ENCODE measurements around the gene DCAF17. TPM values are rescaled to one million over a fixed set of nuclear protein-coding genes. Genes with fewer than 3 reads are reported as not detected.

Gene DCAF17
- total RNA-seq, 2 donors from 2014 or later, result 17.3 to 17.5 TPM

DNA sequence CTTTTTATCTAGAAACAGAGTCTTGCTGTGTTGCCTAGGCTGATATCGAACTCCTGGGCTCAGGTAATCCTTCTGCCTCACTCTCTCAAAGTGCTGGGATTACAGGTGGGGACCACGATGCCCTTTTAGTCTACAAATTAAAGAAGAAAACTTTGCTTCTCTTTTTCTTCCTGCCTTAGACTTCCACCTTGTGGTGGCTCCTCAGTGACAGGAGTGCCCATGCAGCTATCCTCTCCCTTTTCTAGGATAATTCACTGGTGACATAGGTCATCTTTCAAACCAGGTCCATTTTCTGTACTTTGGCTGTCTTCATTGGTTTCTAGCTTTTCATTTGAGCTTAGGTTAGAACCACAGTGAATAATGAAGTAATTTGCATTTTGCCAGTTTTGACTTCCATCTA is 13.6 kb downstream of the DCAF17 start:
- no peak for ATAC-seq
- H3K9me3 ChIP-seq (ENCODE audit: control insufficient read depth, low read length, poor library complexity, severe bottlenecking), result no peaks in the 10 kb centered on the region
- H3K4me1 Mint-ChIP-seq, result no peaks in the 10 kb centered on the region
- H3K4me3 Mint-ChIP-seq, result no peak overlapping the region
- H3K27me3 Mint-ChIP-seq, result no peaks in the 10 kb centered on the region
- no peak overlapping the region for H3K27ac Mint-ChIP-seq
- peaks cover 3% of the 10 kb centered on the region for H3K36me3 Mint-ChIP-seq (ENCODE audit: low read depth)
- no peak for DNase-seq

DNA sequence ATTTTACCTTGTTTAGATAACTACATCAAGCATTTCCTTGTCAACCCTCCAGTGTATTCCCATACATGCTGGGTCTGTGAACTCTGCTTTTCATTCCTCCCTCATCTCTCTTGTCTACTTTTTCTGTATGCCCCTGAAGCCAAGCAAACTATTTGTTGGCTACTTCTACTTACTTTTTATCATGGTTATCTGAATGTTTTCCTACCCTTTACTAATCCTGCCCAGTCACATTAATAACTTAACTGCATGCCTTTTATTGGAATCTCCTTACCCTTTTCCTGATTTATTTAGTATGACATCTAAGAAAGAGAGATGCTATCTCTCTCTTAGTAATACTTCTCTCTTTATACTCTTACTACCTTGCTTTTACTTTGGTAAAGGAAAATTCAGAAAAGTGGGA is 17.0 kb downstream of the DCAF17 start:
- Mint-ChIP-seq H3K4me3 (no peak overlapping the region), H3K27me3 (no peaks in the 10 kb centered on the region), H3K27ac (peak overlapping the region; percentile 69), H3K4me1 (no peaks in the 10 kb centered on the region), H3K36me3 (ENCODE audit: low read depth) (peaks cover 8% of the 10 kb centered on the region)
- no peaks in the 10 kb centered on the region for H3K9me3 ChIP-seq (ENCODE audit: control insufficient read depth, low read length, poor library complexity, severe bottlenecking)
- no peak for DNase-seq
- ATAC-seq, result no peak

DNA sequence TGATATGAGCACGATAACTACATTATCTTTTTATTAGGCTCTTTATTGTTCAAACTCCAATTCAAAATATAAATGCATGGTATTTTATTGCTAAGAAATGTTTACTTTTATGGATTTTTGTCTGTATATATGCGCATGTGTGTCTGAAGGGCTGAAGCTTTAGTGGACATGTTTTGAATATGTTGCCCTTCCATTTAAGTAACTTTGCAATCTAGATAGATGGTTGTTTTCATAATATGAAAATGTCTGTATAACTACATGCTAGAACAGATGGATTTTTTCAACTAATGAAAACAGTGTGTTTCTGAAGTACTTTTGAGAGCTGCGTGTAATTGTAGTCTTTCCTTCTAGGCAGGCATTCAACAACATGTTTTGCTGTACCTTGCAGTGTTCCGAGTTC is 18.7 kb downstream of the DCAF17 start:
- peaks cover 10% of the 10 kb centered on the region for H3K36me3 Mint-ChIP-seq (ENCODE audit: low read depth)
- no peak for ATAC-seq
- DNase-seq, result no peak
- no peaks in the 10 kb centered on the region for H3K27me3 Mint-ChIP-seq
- H3K4me3 Mint-ChIP-seq, result no peak overlapping the region
- H3K9me3 ChIP-seq (ENCODE audit: control insufficient read depth, low read length, poor library complexity, severe bottlenecking), result no peaks in the 10 kb centered on the region
- no peaks in the 10 kb centered on the region for H3K4me1 Mint-ChIP-seq
- H3K27ac Mint-ChIP-seq, result peak overlapping the region; percentile 41

DNA sequence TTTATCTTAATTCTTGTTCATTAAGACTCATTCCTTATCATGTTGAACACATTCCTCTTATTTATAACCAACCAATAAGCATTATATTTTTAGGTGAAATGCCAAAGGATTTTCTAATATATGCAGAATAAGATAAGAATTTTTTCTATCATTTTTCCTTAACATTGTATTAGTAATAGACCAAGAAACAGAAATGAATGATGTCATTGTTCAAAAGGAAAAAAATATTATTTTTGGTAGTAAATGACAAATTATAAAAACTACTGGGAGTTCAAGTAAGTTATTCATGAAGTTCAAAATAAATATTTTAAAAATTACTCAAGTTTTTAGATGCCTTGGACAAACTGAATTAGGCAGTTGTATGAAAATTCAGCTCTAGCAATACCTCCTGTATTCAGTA is 25.5 kb downstream of the DCAF17 start:
- no peak for ATAC-seq
- DNase-seq, result no peak
- Mint-ChIP-seq H3K27me3 (no peaks in the 10 kb centered on the region), H3K4me3 (no peak overlapping the region), H3K4me1 (no peaks in the 10 kb centered on the region), H3K27ac (peak overlapping the region; percentile 8), H3K36me3 (ENCODE audit: low read depth) (peaks cover 10% of the 10 kb centered on the region)
- no peaks in the 10 kb centered on the region for H3K9me3 ChIP-seq (ENCODE audit: control insufficient read depth, low read length, poor library complexity, severe bottlenecking)

- H3K9me3 ChIP-seq (ENCODE audit: control insufficient read depth, low read length, poor library complexity, severe bottlenecking), result no peaks in the 10 kb centered on the region
- H3K27me3 Mint-ChIP-seq, result no peaks in the 10 kb centered on the region
- H3K36me3 Mint-ChIP-seq (ENCODE audit: low read depth), result peaks cover 8% of the 10 kb centered on the region
- no peak overlapping the region for H3K4me3 Mint-ChIP-seq
- no peaks in the 10 kb centered on the region for H3K4me1 Mint-ChIP-seq
- no peak for DNase-seq
- ATAC-seq, result no peak
- no peak overlapping the region for H3K27ac Mint-ChIP-seq
These were observed 26.5 kb downstream of the DCAF17 start for GRCh38 chr2:171460537-171460936.

GRCh38 chr2:171469176-171469575 is 35.1 kb downstream of the DCAF17 start:
- Mint-ChIP-seq H3K27me3 (no peaks in the 10 kb centered on the region), H3K4me1 (no peaks in the 10 kb centered on the region), H3K4me3 (no peak overlapping the region), H3K36me3 (ENCODE audit: low read depth) (peaks cover 9% of the 10 kb centered on the region), H3K27ac (no peak overlapping the region)
- DNase-seq (no peak), ATAC-seq (no peak)
- H3K9me3 ChIP-seq (ENCODE audit: control insufficient read depth, low read length, poor library complexity, severe bottlenecking), result no peaks in the 10 kb centered on the region

DNA sequence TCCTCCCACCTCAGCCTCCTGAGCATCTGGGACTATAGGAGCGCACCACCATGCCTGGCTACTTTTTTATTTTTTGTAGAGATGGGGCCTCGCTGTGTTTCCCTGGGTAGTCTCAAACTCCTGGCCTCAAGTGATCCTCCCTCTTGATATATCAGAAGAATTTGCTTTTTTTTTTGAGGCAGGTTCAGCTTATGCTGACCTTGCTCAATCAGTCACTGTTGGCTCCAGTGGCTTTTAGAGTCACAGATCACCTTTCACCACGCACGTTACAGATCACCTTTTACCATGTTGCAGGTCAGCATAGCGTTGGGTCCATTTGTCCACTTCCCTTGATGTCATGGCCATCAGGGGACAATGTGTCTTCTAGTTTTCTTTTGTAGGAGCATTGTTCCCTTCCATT is 36.1 kb downstream of the DCAF17 start:
- DNase-seq (no peak), ATAC-seq (no peak)
- H3K27ac Mint-ChIP-seq, result no peak overlapping the region
- no peaks in the 10 kb centered on the region for H3K27me3 Mint-ChIP-seq
- H3K9me3 ChIP-seq (ENCODE audit: control insufficient read depth, low read length, poor library complexity, severe bottlenecking), result no peaks in the 10 kb centered on the region
- no peak overlapping the region for H3K4me3 Mint-ChIP-seq
- peaks cover 16% of the 10 kb centered on the region for H3K36me3 Mint-ChIP-seq (ENCODE audit: low read depth)
- peaks cover 5% of the 10 kb centered on the region for H3K4me1 Mint-ChIP-seq

DNA sequence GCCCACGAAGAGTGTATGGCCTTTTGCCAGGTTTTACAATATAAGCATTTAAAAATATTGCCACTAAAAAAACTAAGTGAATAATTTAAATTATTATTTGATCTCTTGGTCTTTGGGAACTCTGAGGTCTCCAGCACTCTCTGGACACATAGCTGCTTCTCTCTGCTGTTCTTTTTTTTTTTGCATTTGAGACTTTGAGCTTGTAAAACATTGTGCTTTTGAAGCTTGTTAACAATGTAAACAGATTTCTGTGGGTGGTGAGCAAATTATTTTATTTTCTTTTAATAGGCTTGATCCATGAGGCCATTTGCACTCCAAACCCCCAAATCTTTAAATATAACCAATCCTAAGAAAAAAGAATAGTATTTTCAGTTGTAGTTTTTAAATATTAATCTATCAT is 42.0 kb downstream of the DCAF17 start:
- Mint-ChIP-seq H3K27me3 (no peaks in the 10 kb centered on the region), H3K4me3 (no peak overlapping the region), H3K4me1 (peaks cover 5% of the 10 kb centered on the region), H3K36me3 (ENCODE audit: low read depth) (peaks cover 16% of the 10 kb centered on the region), H3K27ac (no peak overlapping the region)
- no peak for ATAC-seq
- H3K9me3 ChIP-seq (ENCODE audit: control insufficient read depth, low read length, poor library complexity, severe bottlenecking), result no peaks in the 10 kb centered on the region
- no peak for DNase-seq

DNA sequence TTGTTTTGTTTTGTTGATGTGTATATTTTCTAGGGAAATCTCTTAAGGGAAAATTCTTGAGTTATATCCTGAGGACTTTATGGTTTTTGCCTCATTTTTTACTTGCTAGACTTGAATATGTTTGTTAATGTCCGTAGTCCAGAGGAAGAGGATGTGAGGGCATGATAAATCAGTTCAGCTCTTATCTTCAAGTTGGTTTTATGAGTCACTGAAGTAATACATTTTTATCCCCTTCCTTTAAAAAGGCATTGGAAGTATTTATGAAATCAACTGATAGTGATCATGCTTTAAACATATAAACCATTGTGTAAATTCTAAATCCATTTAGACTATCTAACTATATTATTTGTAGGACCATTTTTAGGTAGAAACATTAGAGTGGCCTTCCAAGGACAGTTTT is 44.3 kb downstream of the DCAF17 start:
- Mint-ChIP-seq H3K4me1 (peaks cover 12% of the 10 kb centered on the region), H3K4me3 (no peak overlapping the region), H3K36me3 (ENCODE audit: low read depth) (peaks cover 20% of the 10 kb centered on the region), H3K27ac (no peak overlapping the region), H3K27me3 (no peaks in the 10 kb centered on the region)
- no peaks in the 10 kb centered on the region for H3K9me3 ChIP-seq (ENCODE audit: control insufficient read depth, low read length, poor library complexity, severe bottlenecking)
- ATAC-seq, result no peak
- no peak for DNase-seq

GRCh38 chr2:171479154-171479814 is 45.3 kb downstream of the DCAF17 start:
- H3K9me3 ChIP-seq (ENCODE audit: control insufficient read depth, low read length, poor library complexity, severe bottlenecking), result no peaks in the 10 kb centered on the region
- DNase-seq, result no peak
- H3K4me1 Mint-ChIP-seq, result peaks cover 16% of the 10 kb centered on the region
- no peak for ATAC-seq
- H3K4me3 Mint-ChIP-seq, result no peak overlapping the region
- no peak overlapping the region for H3K27ac Mint-ChIP-seq
- no peaks in the 10 kb centered on the region for H3K27me3 Mint-ChIP-seq
- peaks cover 19% of the 10 kb centered on the region for H3K36me3 Mint-ChIP-seq (ENCODE audit: low read depth)

DNA sequence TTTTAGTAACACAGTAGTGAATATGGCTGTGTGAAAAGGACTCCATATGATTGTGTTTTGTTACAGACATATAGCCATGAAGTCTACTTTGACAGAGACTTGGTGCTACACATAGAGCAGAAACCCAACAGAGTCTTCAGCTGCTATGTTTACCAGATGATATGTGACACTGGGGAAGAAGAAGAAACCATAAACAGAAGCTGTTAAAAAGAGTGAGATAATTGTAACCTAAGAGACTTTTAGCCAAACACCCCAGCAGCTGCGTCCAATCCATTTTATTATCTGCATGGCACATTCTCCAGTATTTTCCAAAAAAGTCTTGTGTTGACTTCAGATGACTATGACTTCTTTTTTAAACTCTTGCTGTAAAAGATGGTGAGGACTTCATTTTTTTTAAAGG is 46.9 kb downstream of the DCAF17 start:
- Mint-ChIP-seq H3K36me3 (ENCODE audit: low read depth) (peaks cover 13% of the 10 kb centered on the region), H3K4me1 (peaks cover 22% of the 10 kb centered on the region), H3K27me3 (no peaks in the 10 kb centered on the region), H3K27ac (no peak overlapping the region), H3K4me3 (no peak overlapping the region)
- ATAC-seq (no peak), DNase-seq (no peak)
- H3K9me3 ChIP-seq (ENCODE audit: control insufficient read depth, low read length, poor library complexity, severe bottlenecking), result no peaks in the 10 kb centered on the region

DNA sequence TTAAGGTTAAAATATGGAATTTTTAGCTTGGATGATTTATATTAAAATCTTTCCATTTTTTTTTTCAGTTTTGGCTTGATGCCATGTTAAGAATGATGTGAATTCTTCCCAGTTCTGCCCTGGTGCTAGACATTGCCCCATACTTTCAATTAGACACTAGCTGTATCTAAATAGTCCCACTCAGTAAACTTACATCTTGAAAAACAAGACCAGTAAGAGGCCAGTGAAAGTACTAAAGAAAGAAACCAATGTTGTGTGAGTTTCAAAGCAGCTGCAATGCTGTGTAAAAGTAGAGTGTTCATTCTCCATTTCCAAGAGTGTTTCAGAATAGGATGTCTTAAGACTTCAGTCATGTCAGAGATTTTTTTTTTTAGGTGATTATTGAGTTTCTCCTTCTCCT is 48.3 kb downstream of the DCAF17 start:
- ATAC-seq, result no peak
- no peaks in the 10 kb centered on the region for H3K27me3 Mint-ChIP-seq
- H3K4me1 Mint-ChIP-seq, result peaks cover 22% of the 10 kb centered on the region
- peaks cover 13% of the 10 kb centered on the region for H3K36me3 Mint-ChIP-seq (ENCODE audit: low read depth)
- no peaks in the 10 kb centered on the region for H3K9me3 ChIP-seq (ENCODE audit: control insufficient read depth, low read length, poor library complexity, severe bottlenecking)
- H3K27ac Mint-ChIP-seq, result no peak overlapping the region
- DNase-seq, result no peak
- no peak overlapping the region for H3K4me3 Mint-ChIP-seq

DNA sequence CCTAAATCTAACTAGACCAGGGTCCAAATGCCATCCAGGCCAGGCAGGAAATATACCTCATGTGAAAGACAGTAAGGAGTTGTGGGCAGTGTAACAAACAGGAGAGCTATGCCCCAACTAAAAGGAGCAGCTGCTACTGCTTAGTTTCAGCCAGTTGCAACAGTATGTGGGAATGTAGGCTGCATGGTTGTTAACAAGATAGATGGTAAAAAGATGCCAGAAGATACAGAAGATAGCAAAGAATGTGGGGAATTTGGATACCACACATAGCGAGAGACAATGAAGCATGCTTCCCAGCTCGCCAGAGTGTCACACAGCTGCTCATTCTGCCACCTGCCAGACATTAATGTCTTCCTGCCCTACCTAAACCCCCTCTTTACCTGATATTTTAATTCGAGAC is 48.9 kb downstream of the DCAF17 start:
- H3K4me1 Mint-ChIP-seq, result peaks cover 22% of the 10 kb centered on the region
- ATAC-seq (no peak), DNase-seq (no peak)
- peaks cover 13% of the 10 kb centered on the region for H3K36me3 Mint-ChIP-seq (ENCODE audit: low read depth)
- no peaks in the 10 kb centered on the region for H3K9me3 ChIP-seq (ENCODE audit: control insufficient read depth, low read length, poor library complexity, severe bottlenecking)
- no peaks in the 10 kb centered on the region for H3K27me3 Mint-ChIP-seq
- no peak overlapping the region for H3K4me3 Mint-ChIP-seq
- H3K27ac Mint-ChIP-seq, result no peak overlapping the region

DNA sequence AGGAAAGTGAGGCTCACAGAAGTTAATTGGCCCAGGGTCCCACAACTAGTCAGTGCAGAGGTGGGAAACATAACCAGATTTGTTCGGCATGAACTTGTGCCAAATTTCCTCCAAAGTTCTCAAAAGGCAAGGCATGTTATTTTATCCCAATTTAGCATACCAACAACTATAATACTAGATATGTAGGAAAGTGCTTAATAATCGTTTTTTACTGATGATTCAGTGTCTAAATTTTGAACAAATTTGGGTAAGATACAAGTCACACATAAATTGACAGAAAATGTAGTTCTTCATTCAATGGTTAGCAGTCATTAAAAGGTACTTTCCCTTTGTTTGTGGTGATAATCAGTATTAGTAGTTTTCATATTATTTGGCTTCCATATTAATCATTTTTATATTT is 49.8 kb downstream of the DCAF17 start:
- Mint-ChIP-seq H3K27ac (peak overlapping the region; percentile 62), H3K4me3 (no peak overlapping the region), H3K36me3 (ENCODE audit: low read depth) (peaks cover 16% of the 10 kb centered on the region), H3K4me1 (peaks cover 22% of the 10 kb centered on the region), H3K27me3 (no peaks in the 10 kb centered on the region)
- ATAC-seq, result no peak
- DNase-seq, result no peak
- no peaks in the 10 kb centered on the region for H3K9me3 ChIP-seq (ENCODE audit: control insufficient read depth, low read length, poor library complexity, severe bottlenecking)

All from T-helper 17 cell (primary cell).